Measurements from ENCODE around the gene DCST2.

GRCh38 chr1:154975409-154976059 is 58.0 kb downstream of the DCST2 start:
- TF ChIP-seq TAF1 (IDR thresholded peaks at IDR 0.05; ENCODE audit: low read depth, low read length) (no peak), MAFK (IDR thresholded peaks at IDR 0.05; ENCODE audit: low read depth, low read length) (no peak), TEAD4 (IDR thresholded peaks at IDR 0.05; ENCODE audit: low read depth, low read length) (no peak), POLR2AphosphoS5 (IDR thresholded peaks at IDR 0.05; ENCODE audit: low read depth, low read length) (peak; percentile 66), CTCF (IDR thresholded peaks at IDR 0.05; ENCODE audit: control extremely low read depth in 1 of 3, insufficient read depth in 1 of 3, low read depth in 1 of 3, low read length in 3 of 3) (no peak), CREB1 (IDR thresholded peaks at IDR 0.05) (no peak)

Data from H1 (cell line).